ENCODE results near the gene DNTT.
A peak's percentile ranks its signal among the peaks of the same experiment; 100 is the strongest.

GRCh38 chr10:96339956-96340904 is 36.0 kb downstream of the DNTT start:
- TF ChIP-seq CTCF (conservative IDR thresholded peaks at IDR 0.05; ENCODE audit: low read depth in 2 of 2) (peak; percentile 92 to 95), POLR2AphosphoS5 (IDR thresholded peaks at IDR 0.05; ENCODE audit: low read depth) (no peak), EZH2 (IDR thresholded peaks at IDR 0.05; ENCODE audit: low read depth, unreplicated experiment) (no peak), EZH2phosphoT487 (IDR thresholded peaks at IDR 0.05; ENCODE audit: unreplicated experiment) (no peak), ZNF462 (CRISPR knock-in tag; IDR thresholded peaks at IDR 0.05) (no peak), JUNB (IDR thresholded peaks at IDR 0.05; ENCODE audit: unreplicated experiment) (no peak), ETS1 (IDR thresholded peaks at IDR 0.05) (no peak)

All from GM23338 (cell line).